A549 (cell line): Measurements from ENCODE around the gene NRIP3. TPM values are rescaled to one million over a fixed set of nuclear protein-coding genes. Genes with fewer than 3 reads are reported as not detected.

Experiments
- ATAC-seq, 2 experiments: fragments of 200-7000 bp in 1 of 2; fragments of >200 bp in 1 of 2; cut with Nextera tagmentation in 1 of 2; cut with Tn5 transposase in 1 of 2; 3 replicates each; pipeline versions ENCODE4 v1.8.0 to v1.9.1; 2018 to 2020; ENCODE audit warnings: mild to moderate bottlenecking in 1 of 2, moderate library complexity in 1 of 2
- CTCF ChIA-PET: fragments of 300-600 bp; sonication (Branson Sonifier 250); formaldehyde crosslinking; extraction: SDS; loops from one replicate; lab custom pipeline; 2021; ENCODE audit warnings: antibody characterized with exemption, inconsistent platforms; lab: Yijun Ruan, JAX
- POLR2A ChIA-PET: fragments of 350-600 bp; formaldehyde crosslinking; extraction: SDS; loops from one replicate; lab custom pipeline; 2021; ENCODE audit warnings: antibody characterized with exemption, inconsistent platforms; lab: Yijun Ruan, JAX
- DNase-seq, 2 experiments: peaks; one replicate each; pipeline versions ENCODE4 v3.0.0 to v3.0.0-alpha.2; 2011 to 2016; ENCODE audit warnings: low read depth in 1 of 2, low spot score in 1 of 2
- FAIRE-seq: peaks from 2 replicates; lab custom pipeline; 2011; peaks lifted over from hg19 to GRCh38; lab: Jason Lieb, UNC
- H3K27ac ChIP-seq, 2 experiments: fragments of >200 bp; sonication (Bioruptor Twin); formaldehyde crosslinking; 3 replicates each; pipeline ENCODE4 v1.5.1; 2016 to 2017
- H3K4me1 ChIP-seq: fragments of >200 bp; sonication (Bioruptor Twin); formaldehyde crosslinking; 3 replicates; pipeline ENCODE4 v1.6.1; 2016
- H3K4me2 ChIP-seq: fragments of >200 bp; sonication (Bioruptor Twin); formaldehyde crosslinking; 3 replicates; pipeline ENCODE4 v1.6.1; 2016
- H3K4me3 ChIP-seq: fragments of >200 bp; sonication (Bioruptor Twin); formaldehyde crosslinking; 3 replicates; pipeline ENCODE4 v1.5.1; 2016
- H3K9me3 ChIP-seq: fragments of >200 bp; sonication (Bioruptor Twin); formaldehyde crosslinking; 3 replicates; pipeline ENCODE4 v1.6.1; 2016
- BCL3 ChIP-seq: fragments of >200 bp; sonication (Bioruptor Twin); formaldehyde crosslinking; IDR thresholded peaks from 3 replicates; pipeline ENCODE4 v1.6.1; 2016
- BHLHE40 ChIP-seq: IDR thresholded peaks from 2 replicates; pipeline ENCODE4 v1.6.1; 2012; ENCODE audit warnings: low read depth, low read length, inconsistent platforms
- CBX2 ChIP-seq: fragments of 200-600 bp; sonication (generic); IDR thresholded peaks from 2 replicates; pipeline ENCODE4 v1.6.1; 2016; ENCODE audit warnings: low read depth, mild to moderate bottlenecking, borderline replicate concordance
- CEBPB ChIP-seq, 2 experiments: fragments of >200 bp in 1 of 2; sonication (Bioruptor Twin) in 1 of 2; formaldehyde crosslinking in 1 of 2; IDR thresholded peaks; 2 replicates each; pipeline ENCODE4 v1.6.1; 2012 to 2016
- CTCF ChIP-seq: fragments of >200 bp; sonication (Bioruptor Twin); formaldehyde crosslinking; IDR thresholded peaks from 3 replicates; pipeline ENCODE4 v1.5.1; 2016
- EHMT2 ChIP-seq: fragments of 200-600 bp; sonication (generic); IDR thresholded peaks from 2 replicates; pipeline ENCODE4 v1.6.1; 2016; ENCODE audit warnings: antibody characterized with exemption, low read depth, mild to moderate bottlenecking, moderate library complexity
- ELK1 ChIP-seq: fragments of 150-350 bp; IDR thresholded peaks from 2 replicates; pipeline ENCODE4 v1.6.1; 2014; ENCODE audit warnings: low read depth, mild to moderate bottlenecking, low read length
- FOSB ChIP-seq: fragments of 250-450 bp; sonication (Bioruptor Pico); IDR thresholded peaks from 2 replicates; pipeline ENCODE4 v1.5.0; 2020; ENCODE audit warnings: mild to moderate bottlenecking, moderate library complexity
- FOXS1 ChIP-seq: fragments of 250-450 bp; sonication (Bioruptor Pico); IDR thresholded peaks from 2 replicates; pipeline ENCODE4 v1.5.0; 2020; ENCODE audit warnings: mild to moderate bottlenecking, moderate library complexity
- GATA3 ChIP-seq: IDR thresholded peaks from 2 replicates; pipeline ENCODE4 v1.6.1; 2012; ENCODE audit warnings: borderline replicate concordance
- HDAC2 ChIP-seq: fragments of 200-600 bp; sonication (generic); IDR thresholded peaks from 2 replicates; pipeline ENCODE4 v1.6.1; 2016
- HOXA7 ChIP-seq: fragments of 250-450 bp; sonication (Bioruptor Pico); IDR thresholded peaks from 2 replicates; pipeline ENCODE4 v1.5.0; 2020; ENCODE audit warnings: mild to moderate bottlenecking, moderate library complexity
- JUN ChIP-seq, 2 experiments: fragments of >200 bp; sonication (Bioruptor Twin); formaldehyde crosslinking; IDR thresholded peaks; 2 replicates in 1 of 2; 3 replicates in 1 of 2; pipeline ENCODE4 v1.6.1; 2016 to 2017
- JUNB ChIP-seq: fragments of >200 bp; sonication (Bioruptor Twin); formaldehyde crosslinking; IDR thresholded peaks from 2 replicates; pipeline ENCODE4 v1.6.1; 2016
- KDM1A ChIP-seq: fragments of 200-600 bp; sonication (generic); IDR thresholded peaks from 2 replicates; pipeline ENCODE4 v1.6.1; 2016; ENCODE audit warnings: low read depth, mild to moderate bottlenecking
- MAX ChIP-seq: IDR thresholded peaks from 2 replicates; pipeline ENCODE4 v1.6.1; 2012
- MYC ChIP-seq: IDR thresholded peaks from 2 replicates; pipeline ENCODE4 v1.6.1; 2012; ENCODE audit warnings: mild to moderate bottlenecking, inconsistent platforms, low read length, improper control_type of control experiment, borderline replicate concordance
- NFE2L2 ChIP-seq: fragments of 150-350 bp; conservative IDR thresholded peaks from 2 replicates; pipeline ENCODE4 v1.6.1; 2014; ENCODE audit warnings: low read length
- NR3C1 ChIP-seq: fragments of >200 bp; sonication (Bioruptor Twin); formaldehyde crosslinking; IDR thresholded peaks from 3 replicates; pipeline ENCODE4 v1.6.1; 2017
- RCOR1 ChIP-seq: fragments of 150-350 bp; IDR thresholded peaks from 2 replicates; pipeline ENCODE4 v1.6.1; 2014; ENCODE audit warnings: antibody characterized with exemption, low read length, low read depth
- REST ChIP-seq: fragments of 200-600 bp; sonication (generic); IDR thresholded peaks from 2 replicates; pipeline ENCODE4 v1.6.1; 2016; ENCODE audit warnings: antibody characterized with exemption, mild to moderate bottlenecking, moderate library complexity
- SMC3 ChIP-seq: fragments of >200 bp; sonication (Bioruptor Twin); formaldehyde crosslinking; IDR thresholded peaks from 3 replicates; pipeline ENCODE4 v1.6.1; 2018; ENCODE audit warnings: inconsistent platforms
- SREBF2 ChIP-seq: fragments of 450-650 bp; IDR thresholded peaks from 2 replicates; pipeline ENCODE4 v1.6.1; 2014; ENCODE audit warnings: mild to moderate bottlenecking, moderate library complexity
- TP53 ChIP-seq: fragments of 250-450 bp; sonication (Bioruptor Pico); IDR thresholded peaks from 2 replicates; pipeline ENCODE4 v1.5.0; 2021; ENCODE audit warnings: mild to moderate bottlenecking, moderate library complexity
- USF2 ChIP-seq: fragments of 450-650 bp; IDR thresholded peaks from 2 replicates; pipeline ENCODE4 v1.6.1; 2014; ENCODE audit warnings: antibody characterized with exemption
- WGBS: methylation state at CpG from one replicate; pipeline ENCODE4 v1.1.6; 2017; ENCODE audit errors: missing lambda C conversion rate; 5-methylcytosine and 5-hydroxymethylcytosine counted together
- polyA plus RNA-seq, 4 experiments: library from polyadenylated mRNA; depleted of rRNA in 3 of 4; stranded (reverse); fragments of >200 nt; fragmentation: RNase III in 1 of 4; extraction: RNeasy Plus Mini Kit Qiagen cat#74134 plus additional on column Dnase treatment in 1 of 4; gene quantifications; 2 replicates in 3 of 4; 3 replicates in 1 of 4; pipeline ENCODE4 v1.2.3, GENCODE V29; 2011 to 2017

The NRIP3 gene
- polyA plus RNA-seq, 2 of the 4 experiments (the other 2 are of a cell fraction) = 0.49 to 1.0 TPM

GRCh38 chr11:9002920-9003572 is 755 bp downstream of the NRIP3 start (continued):
- no peak for TF ChIP-seq USF2
- TF ChIP-seq, all 56 proteins: peak for 0

GRCh38 chr11:9001736-9002135 is 2.1 kb downstream of the NRIP3 start:
- no peak for FAIRE-seq
- ATAC-seq = peak; percentile 13 to 30; a peak in 2 of 6 replicates
- Histone ChIP-seq H3K4me3 (no peak overlapping the region), H3K4me2 (no peak overlapping the region), H3K4me1 (peaks cover 4% of the 10 kb centered on the region; the same call in 1 of the 3 replicates)
- WGBS = 66% methylated on average over 6 of the region's 6 CpGs
- TF ChIP-seq GATA3 (no peak), EHMT2 (no peak), CBX2 (no peak), HDAC2 (no peak), MYC (no peak), RCOR1 (no peak), SREBF2 (no peak), REST (no peak), FOSB (CRISPR knock-in tag) (no peak), BCL3 (no peak), ELK1 (no peak), MAX (no peak)
- TF ChIP-seq, all 56 proteins: peak for 0
- DNase-seq = no peak
- no peaks in the 10 kb centered on the region for H3K9me3 ChIP-seq
- H3K27ac ChIP-seq = no peak overlapping the region
- ChIA-PET CTCF (interaction anchor here (1.9 kb wide), 1 partner anchor 10 kb away, joined by 4 read pairs; no protein-coding TSS in a partner anchor), POLR2A (no interaction called here)

GRCh38 chr11:8998017-8998416 is 5.8 kb downstream of the NRIP3 start:
- 62% methylated on average over 2 of the region's 2 CpGs for WGBS
- Histone ChIP-seq H3K4me1 (no peaks in the 10 kb centered on the region; the same call in 2 of the 3 replicates), H3K4me2 (no peak overlapping the region), H3K4me3 (no peak overlapping the region), H3K9me3 (no peaks in the 10 kb centered on the region), H3K27ac (no peak overlapping the region)
- DNase-seq (no peak), FAIRE-seq (no peak), ATAC-seq (no peak)
- CTCF ChIA-PET = interaction anchor here (0.8 to 2.5 kb wide), 5 partner anchors 9 to 140 kb away, joined by 3 to 10 read pairs (median 4); no protein-coding TSS in a partner anchor
- POLR2A ChIA-PET = no interaction called here
- TF ChIP-seq BHLHE40 (no peak), FOSB (CRISPR knock-in tag) (no peak), JUNB (no peak), CBX2 (no peak), KDM1A (no peak), NFE2L2 (no peak), TP53 (no peak), SMC3 (no peak), NR3C1 (no peak), SREBF2 (no peak), CTCF (no peak), HOXA7 (CRISPR knock-in tag) (no peak), EHMT2 (no peak), JUN (IDR thresholded peaks at IDR 0.05) (no peak), CEBPB (IDR thresholded peaks at IDR 0.05) (no peak), FOXS1 (CRISPR knock-in tag) (no peak)
